Esophagus muscularis mucosa (tissue), 4 donors: ENCODE measurements around the gene WDR91. TPM values are rescaled to one million over a fixed set of nuclear protein-coding genes. Genes with fewer than 3 reads are reported as not detected.
"Not testable (repeated sequence)": the region's sequence is repeated elsewhere in the genome, so short reads cannot be mapped to it uniquely, and the experiment has no call there.

ENCODE experiments used
- DNase-seq: peaks from one replicate; pipeline ENCODE4 v3.0.0-alpha.2; 2017; ENCODE audit errors: extremely low spot score
- H3K27ac ChIP-seq, 4 donors: fragments of 200-600 bp; sonication (generic); replicated peaks in 1 of 4; 1 replicate in 3 of 4; 2 replicates in 1 of 4; pipeline ENCODE4 v1.5.1; 2016 to 2019; ENCODE audit warnings: mild to moderate bottlenecking in 1 of 4
- H3K27me3 ChIP-seq, 4 donors: fragments of 200-600 bp; sonication (generic); one replicate each; pipeline versions ENCODE4 v1.5.1 to v1.6.0; 2016 to 2019
- H3K36me3 ChIP-seq, 4 donors: fragments of 200-600 bp; sonication (generic); one replicate each; pipeline ENCODE4 v1.5.1; 2016 to 2019
- H3K4me1 ChIP-seq, 4 donors: fragments of 200-600 bp; sonication (generic); one replicate each; pipeline ENCODE4 v1.5.1; 2016 to 2019
- H3K4me3 ChIP-seq, 4 donors: fragments of 200-600 bp; sonication (generic); 1 replicate in 2 of 4; 2 replicates in 2 of 4; pipeline ENCODE4 v1.5.1; 2016 to 2019; ENCODE audit warnings: mild to moderate bottlenecking in 4 of 4, moderate library complexity in 1 of 4
- H3K9me3 ChIP-seq, 4 donors: fragments of 200-600 bp; sonication (generic); 1 replicate in 3 of 4; 2 replicates in 1 of 4; pipeline ENCODE4 v1.5.1; 2016 to 2019
- EP300 ChIP-seq: sonication (generic); formaldehyde crosslinking; IDR thresholded peaks from one replicate; pipeline ENCODE4 v1.6.1; 2017; ENCODE audit warnings: antibody characterized with exemption
- POLR2A ChIP-seq: fragments of 450-650 bp; IDR thresholded peaks from one replicate; pipeline ENCODE4 v1.6.1; 2017; ENCODE audit warnings: antibody characterized with exemption, moderate library complexity, mild to moderate bottlenecking, low read depth
- POLR2AphosphoS5 ChIP-seq, 2 donors: sonication (generic); formaldehyde crosslinking; IDR thresholded peaks; one replicate each; pipeline ENCODE4 v1.6.1; 2017; ENCODE audit warnings: antibody characterized with exemption in 2 of 2
- WGBS: methylation state at CpG from one replicate; pipeline ENCODE4 v1.1.5; 2018; 5-methylcytosine and 5-hydroxymethylcytosine counted together
- intact Hi-C: fragments of 100-400 bp; cut with DNase I; formaldehyde crosslinking; loops from one replicate; pipeline ENCODE4 v1.15.1; 2023
- total RNA-seq, 4 donors: library from RNA; depleted of rRNA; stranded (reverse); fragments of >200 nt; gene quantifications; one replicate each; pipeline versions ENCODE4 v1.1.0 to v1.2.1, GENCODE V29; 2016
- TF ChIP-seq, protein P1 (sequence below), 3 experiments: fragments of 200-600 bp in 2 of 3; fragments of 450-650 bp in 1 of 3; sonication (generic) in 2 of 3; IDR thresholded peaks; one replicate each; pipeline ENCODE4 v1.5.1; 2017 to 2019; ENCODE audit warnings: antibody characterized with exemption in 3 of 3, mild to moderate bottlenecking in 2 of 3, moderate library complexity in 1 of 3

Gene WDR91
- total RNA-seq, 4 donors from 2014 or later = 13.3 to 27.4 (median 20.4) TPM

DNA sequence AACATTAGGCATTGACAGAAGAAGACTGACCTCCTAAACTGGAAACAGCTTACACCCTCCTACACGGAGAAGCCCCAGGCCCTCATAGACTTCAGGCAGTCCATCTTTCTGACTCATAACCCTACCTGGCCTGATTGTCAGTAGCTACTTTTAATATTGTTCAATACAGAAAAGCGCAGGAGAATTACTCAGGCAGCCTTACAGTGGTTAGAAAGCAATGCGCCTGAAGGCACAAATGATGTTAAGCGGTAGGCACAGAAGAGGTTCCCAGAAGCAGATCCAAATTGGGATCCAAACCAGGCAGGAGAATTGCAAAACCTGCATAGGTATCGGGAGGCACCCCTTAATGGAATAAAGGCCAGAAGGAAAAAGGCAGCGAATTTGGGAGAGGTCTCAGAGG is 35.4 kb downstream of the WDR91 start:
- peaks cover 0 to 11% (median 4%) of the 10 kb centered on the region in 4 donors for H3K9me3 ChIP-seq
- 92% methylated on average over 6 of the region's 6 CpGs for WGBS
- no peak overlapping the region for H3K4me3 ChIP-seq
- DNase-seq = no peak
- peaks cover 12 to 13% (median 12%) of the 10 kb centered on the region in 4 donors for H3K4me1 ChIP-seq
- intact Hi-C loops = no loop called here
- H3K27me3 ChIP-seq = no peaks in the 10 kb centered on the region
- no peak overlapping the region for H3K27ac ChIP-seq
- TF ChIP-seq, protein P1, sequence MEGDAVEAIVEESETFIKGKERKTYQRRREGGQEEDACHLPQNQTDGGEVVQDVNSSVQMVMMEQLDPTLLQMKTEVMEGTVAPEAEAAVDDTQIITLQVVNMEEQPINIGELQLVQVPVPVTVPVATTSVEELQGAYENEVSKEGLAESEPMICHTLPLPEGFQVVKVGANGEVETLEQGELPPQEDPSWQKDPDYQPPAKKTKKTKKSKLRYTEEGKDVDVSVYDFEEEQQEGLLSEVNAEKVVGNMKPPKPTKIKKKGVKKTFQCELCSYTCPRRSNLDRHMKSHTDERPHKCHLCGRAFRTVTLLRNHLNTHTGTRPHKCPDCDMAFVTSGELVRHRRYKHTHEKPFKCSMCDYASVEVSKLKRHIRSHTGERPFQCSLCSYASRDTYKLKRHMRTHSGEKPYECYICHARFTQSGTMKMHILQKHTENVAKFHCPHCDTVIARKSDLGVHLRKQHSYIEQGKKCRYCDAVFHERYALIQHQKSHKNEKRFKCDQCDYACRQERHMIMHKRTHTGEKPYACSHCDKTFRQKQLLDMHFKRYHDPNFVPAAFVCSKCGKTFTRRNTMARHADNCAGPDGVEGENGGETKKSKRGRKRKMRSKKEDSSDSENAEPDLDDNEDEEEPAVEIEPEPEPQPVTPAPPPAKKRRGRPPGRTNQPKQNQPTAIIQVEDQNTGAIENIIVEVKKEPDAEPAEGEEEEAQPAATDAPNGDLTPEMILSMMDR (IDR thresholded peaks at IDR 0.05) = no peak
- TF ChIP-seq POLR2AphosphoS5 (IDR thresholded peaks at IDR 0.05) (no peak), POLR2A (no peak), EP300 (no peak)
- peaks cover 0 to 29% (median 7%) of the 10 kb centered on the region in 4 donors for H3K36me3 ChIP-seq

DNA sequence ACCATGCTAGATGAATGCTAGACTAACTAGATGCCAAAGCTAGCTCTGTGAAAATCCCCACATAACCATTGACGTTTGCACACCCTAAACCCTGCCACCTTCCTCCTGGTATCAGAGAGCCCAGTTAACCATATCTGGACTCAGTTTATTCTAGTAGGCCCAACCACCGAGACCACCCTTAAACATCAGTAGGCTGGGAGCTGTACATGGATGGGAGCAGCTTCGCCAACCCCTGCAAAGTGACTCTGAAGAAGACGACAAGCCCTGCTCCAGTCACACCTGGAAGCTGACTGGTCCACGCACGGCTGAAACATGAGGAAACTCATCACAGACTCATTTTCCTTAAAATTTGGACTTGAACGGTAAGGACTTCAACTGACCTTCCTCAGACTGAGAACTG is 36.4 kb downstream of the WDR91 start:
- H3K27ac ChIP-seq = no peak overlapping the region
- peaks cover 0 to 19% (median 3%) of the 10 kb centered on the region in 4 donors for H3K36me3 ChIP-seq
- intact Hi-C loops = no loop called here
- H3K9me3 ChIP-seq = peaks cover 0 to under 1% (median 0%) of the 10 kb centered on the region in 4 donors
- H3K27me3 ChIP-seq = peaks cover 0 to 4% (median 0%) of the 10 kb centered on the region in 4 donors
- no peak for DNase-seq
- WGBS = 92% methylated on average over 5 of the region's 7 CpGs
- TF ChIP-seq, protein P1 (IDR thresholded peaks at IDR 0.05) = no peak
- TF ChIP-seq EP300 = no peak
- TF ChIP-seq POLR2A = no peak
- TF ChIP-seq POLR2AphosphoS5 (IDR thresholded peaks at IDR 0.05) = no peak
- H3K4me3 ChIP-seq = no peak overlapping the region
- H3K4me1 ChIP-seq = peaks cover 13 to 16% (median 15%) of the 10 kb centered on the region in 4 donors

DNA sequence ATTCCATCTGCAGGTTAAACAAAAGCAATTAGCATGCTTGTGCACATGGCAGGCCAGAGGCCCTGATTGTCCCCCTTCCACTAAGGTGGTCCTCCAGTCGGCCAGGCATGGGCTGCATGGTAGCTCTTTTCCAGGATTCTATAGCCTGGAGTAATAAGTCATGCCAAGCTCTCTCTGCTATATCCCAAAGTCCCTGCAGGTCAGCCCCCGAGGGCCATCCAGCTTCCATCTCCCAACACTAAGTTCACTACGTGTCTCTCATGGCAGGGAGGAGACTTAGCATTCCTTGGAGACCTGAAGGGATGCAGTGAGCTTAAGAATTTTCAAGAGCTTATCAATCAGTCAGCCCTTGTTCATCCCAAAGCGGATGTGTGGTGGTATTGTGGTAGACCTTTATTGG is 37.4 kb downstream of the WDR91 start:
- intact Hi-C loops, H3K9me3 ChIP-seq, H3K4me3 ChIP-seq, H3K27me3 ChIP-seq, H3K27ac ChIP-seq: not testable (repeated sequence)
- H3K4me1 ChIP-seq = peaks cover 24 to 26% (median 25%) of the 10 kb centered on the region in 4 donors
- H3K36me3 ChIP-seq = peaks cover 0 to 18% (median 2%) of the 10 kb centered on the region in 4 donors
- peak; percentile 37 for DNase-seq
- 82% methylated on average over 4 of the region's 4 CpGs for whole genome bisulfite sequencing

DNA sequence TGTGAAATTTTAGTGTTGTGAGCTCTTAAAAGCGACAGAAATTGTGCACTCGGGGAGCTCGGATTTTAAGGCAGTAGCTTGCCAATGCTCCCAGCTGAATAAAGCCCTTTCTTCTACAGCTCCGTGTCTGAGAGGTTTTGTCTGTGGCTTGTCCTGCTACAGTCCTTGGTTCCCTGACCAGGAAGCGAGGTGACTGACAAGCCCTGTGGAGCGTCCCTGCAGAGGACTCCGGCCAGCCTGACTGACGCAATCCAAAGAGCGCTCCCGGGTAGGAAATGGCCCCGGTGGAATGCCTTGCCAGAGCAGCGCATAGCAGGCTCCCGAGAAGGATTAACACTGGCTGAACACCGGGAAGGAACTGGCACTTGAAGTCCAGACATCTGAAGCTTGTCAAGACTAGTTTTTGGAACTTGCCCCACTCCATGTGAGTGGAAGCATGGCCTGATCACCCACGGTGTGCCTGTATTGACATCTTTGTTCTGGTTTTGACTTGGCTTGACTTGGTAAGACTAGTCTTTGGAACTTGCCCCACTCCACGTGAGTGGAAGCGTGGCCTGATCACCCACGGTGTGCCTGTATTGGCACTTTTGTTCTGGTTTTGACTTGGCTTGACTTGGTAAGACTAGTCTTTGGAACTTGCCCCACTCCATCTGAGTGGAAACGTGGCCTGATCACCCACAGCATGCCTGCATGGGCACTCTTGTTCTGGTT is 39.6 kb downstream of the WDR91 start:
- not testable (repeated sequence) for H3K27me3 ChIP-seq, H3K9me3 ChIP-seq
- Histone ChIP-seq H3K36me3 (peaks cover 4 to 29% (median 21%) of the 10 kb centered on the region in 4 donors), H3K4me1 (peaks cover 44 to 48% (median 47%) of the 10 kb centered on the region in 4 donors), H3K4me3 (peak overlapping the region; percentile 82 to 88 (median 84)), H3K27ac (peak overlapping the region; percentile 94 to 98 (median 96))
- intact Hi-C loops = loop anchor here (2.0 kb wide), 1 partner anchor 485 kb away; no protein-coding TSS in a partner anchor
- 50% methylated on average over 14 of the region's 19 CpGs for WGBS
- DNase-seq = peak; percentile 90
- TF ChIP-seq POLR2AphosphoS5 (IDR thresholded peaks at IDR 0.05) = peak; percentile 41 to 42

DNA sequence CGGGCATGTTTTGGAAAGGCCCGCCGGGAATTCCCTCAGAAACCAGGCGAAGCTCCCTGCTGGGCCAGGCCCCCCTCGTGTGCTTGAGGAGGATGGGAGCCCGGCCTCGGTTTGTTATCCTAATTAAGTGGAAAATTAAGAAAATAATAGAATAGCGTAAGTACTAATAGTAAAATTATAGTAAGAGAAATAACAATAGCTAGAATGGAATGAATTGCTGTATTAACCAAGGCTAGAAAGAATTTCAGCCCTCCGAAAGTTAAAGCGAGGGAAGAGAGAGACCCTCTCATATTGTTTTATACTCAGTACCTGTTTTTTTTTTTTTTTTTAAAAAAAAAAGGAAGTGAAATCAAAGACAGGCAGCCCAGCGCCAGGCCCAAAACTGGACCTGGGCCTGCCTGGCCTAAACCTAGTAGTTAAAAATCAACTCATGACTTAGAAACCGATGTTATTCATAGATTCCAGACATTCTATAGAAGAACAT is 40.3 kb downstream of the WDR91 start:
- intact Hi-C loops = loop anchor here (2.0 kb wide), 1 partner anchor 484 kb away; no protein-coding TSS in a partner anchor
- peaks cover 51 to 54% (median 54%) of the 10 kb centered on the region in 4 donors for H3K4me1 ChIP-seq
- not testable (repeated sequence) for DNase-seq

DNA sequence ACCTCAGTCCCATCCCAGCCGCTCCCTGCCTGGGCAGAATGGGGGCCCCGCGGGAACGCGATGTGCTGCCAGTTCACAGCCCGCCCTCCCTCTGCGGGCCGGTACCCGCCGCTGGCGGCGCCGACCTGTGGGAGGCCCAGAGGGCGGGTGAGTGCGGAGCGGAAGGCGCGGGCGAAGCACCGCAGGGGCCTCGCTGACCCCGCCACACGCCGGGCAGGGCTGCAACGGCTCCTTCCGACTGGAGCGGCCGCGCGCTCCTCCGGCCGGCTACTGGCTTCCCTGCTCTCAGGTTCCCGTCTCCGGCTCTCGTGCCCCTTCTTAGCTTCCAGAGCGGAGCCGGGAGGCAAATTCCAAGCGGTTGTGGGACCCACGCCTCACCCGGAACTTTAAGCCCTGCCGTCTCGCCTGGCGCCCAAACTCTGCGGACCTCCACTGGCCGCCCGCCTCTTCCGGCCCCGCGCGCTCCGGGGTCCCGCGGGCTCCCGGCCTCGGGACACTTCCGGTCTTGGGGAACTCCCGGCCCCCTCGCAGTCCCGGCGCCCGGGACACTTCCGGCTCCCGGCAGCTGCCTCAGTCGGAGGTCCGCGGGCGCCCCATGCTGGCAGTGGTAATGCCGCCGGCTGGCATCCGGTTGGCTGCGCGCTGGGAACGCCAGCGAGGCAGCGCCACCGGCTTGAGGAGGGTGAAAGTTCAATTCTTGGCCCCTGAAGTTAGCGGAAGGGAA is 40.9 kb downstream of the WDR91 start, which contains the start of gene CYREN:
CYREN (minus strand) TSS at position 434 of the 724 bp plus-strand sequence. CDS start 1,785 bp downstream, outside the sequence.
- Histone ChIP-seq H3K27me3 (peaks cover 0 to 4% (median 0%) of the 10 kb centered on the region in 4 donors), H3K4me1 (peaks cover 57 to 60% (median 60%) of the 10 kb centered on the region in 4 donors), H3K4me3 (peak within 1 kb of the TSS; percentile 82 to 88 (median 84)), H3K9me3 (no peaks in the 10 kb centered on the region), H3K27ac (peak within 1 kb of the TSS; percentile 94 to 98 (median 96)), H3K36me3 (peaks cover 4 to 36% (median 33%) of the 10 kb centered on the region in 4 donors)
- no peak for TF ChIP-seq EP300
- TF ChIP-seq, protein P1 (IDR thresholded peaks at IDR 0.05) = peak; percentile 77 to 90 (median 89)
- peak; percentile 42 for TF ChIP-seq POLR2A
- peak; percentile 73 to 86 for TF ChIP-seq POLR2AphosphoS5 (IDR thresholded peaks at IDR 0.05)
- DNase-seq = peak; percentile 96
- 0% methylated on average over 3 of the region's 77 CpGs for WGBS
- intact Hi-C loops = loop anchor here (2.0 kb wide), 1 partner anchor 484 kb away; no protein-coding TSS in a partner anchor

More for the DNA sequence above, 40.3 kb downstream of the WDR91 start:
- peaks cover 4 to 36% (median 27%) of the 10 kb centered on the region in 4 donors for H3K36me3 ChIP-seq
- not testable (repeated sequence) for H3K27me3 ChIP-seq, H3K9me3 ChIP-seq
- H3K27ac ChIP-seq = peak overlapping the region; percentile 94 to 98 (median 96)
- WGBS = 13% methylated on average over 12 of the region's 12 CpGs
- H3K4me3 ChIP-seq = peak overlapping the region; percentile 82 to 88 (median 84)
